Measurements from ENCODE around the gene GTPBP3.

DNA sequence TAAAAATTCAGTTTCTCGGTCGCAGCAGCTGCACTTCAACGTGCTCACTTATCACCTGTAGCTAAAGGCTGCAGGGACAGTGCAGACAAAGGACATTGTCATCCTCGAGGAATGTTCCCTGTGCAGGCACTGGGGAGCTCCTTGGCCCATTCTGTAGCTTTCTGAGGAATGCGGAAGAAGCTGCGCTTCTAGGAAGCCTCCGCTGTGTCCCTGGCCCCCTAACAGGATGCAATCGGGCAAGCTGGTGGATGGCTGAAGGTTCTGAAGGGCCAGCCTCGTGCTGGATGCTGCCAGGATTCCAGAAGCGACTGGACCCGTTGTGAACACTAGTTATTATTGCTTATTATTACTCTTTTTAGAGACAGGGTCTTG is 10.8 kb upstream of the GTPBP3 start:
- TF ChIP-seq, protein P1, sequence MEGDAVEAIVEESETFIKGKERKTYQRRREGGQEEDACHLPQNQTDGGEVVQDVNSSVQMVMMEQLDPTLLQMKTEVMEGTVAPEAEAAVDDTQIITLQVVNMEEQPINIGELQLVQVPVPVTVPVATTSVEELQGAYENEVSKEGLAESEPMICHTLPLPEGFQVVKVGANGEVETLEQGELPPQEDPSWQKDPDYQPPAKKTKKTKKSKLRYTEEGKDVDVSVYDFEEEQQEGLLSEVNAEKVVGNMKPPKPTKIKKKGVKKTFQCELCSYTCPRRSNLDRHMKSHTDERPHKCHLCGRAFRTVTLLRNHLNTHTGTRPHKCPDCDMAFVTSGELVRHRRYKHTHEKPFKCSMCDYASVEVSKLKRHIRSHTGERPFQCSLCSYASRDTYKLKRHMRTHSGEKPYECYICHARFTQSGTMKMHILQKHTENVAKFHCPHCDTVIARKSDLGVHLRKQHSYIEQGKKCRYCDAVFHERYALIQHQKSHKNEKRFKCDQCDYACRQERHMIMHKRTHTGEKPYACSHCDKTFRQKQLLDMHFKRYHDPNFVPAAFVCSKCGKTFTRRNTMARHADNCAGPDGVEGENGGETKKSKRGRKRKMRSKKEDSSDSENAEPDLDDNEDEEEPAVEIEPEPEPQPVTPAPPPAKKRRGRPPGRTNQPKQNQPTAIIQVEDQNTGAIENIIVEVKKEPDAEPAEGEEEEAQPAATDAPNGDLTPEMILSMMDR (IDR thresholded peaks at IDR 0.05): no peak
- TF ChIP-seq POLR2AphosphoS5 (IDR thresholded peaks at IDR 0.05; ENCODE audit: insufficient read depth in 1 of 2, low read depth in 1 of 2) (no peak), POLR2A (IDR thresholded peaks at IDR 0.05) (no peak)
